Measurements from ENCODE around the gene FABP2.
"Not testable (repeated sequence)": the region's sequence is repeated elsewhere in the genome, so short reads cannot be mapped to it uniquely, and the experiment has no call there.

The FABP2 gene

DNA sequence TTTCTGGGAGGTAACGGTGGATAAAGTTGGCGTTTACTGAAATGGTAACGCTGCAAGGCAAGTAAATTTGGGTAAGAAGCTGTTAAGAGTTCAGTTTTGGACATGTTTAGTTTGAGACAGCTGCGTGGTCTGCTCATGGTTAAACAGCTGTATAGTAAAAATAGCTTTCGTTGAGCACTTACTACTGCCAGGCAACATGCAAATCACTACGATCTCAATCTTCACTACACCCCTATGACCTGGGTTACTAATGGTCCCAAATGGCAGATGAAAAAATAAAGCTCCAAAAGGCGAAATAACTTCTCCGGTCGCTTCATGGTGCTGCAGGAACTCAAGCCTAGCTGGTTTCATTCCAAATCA, 22.2 kb downstream of the FABP2 start:
- ATAC-seq (replicated peaks) = peak; percentile 26
- peaks cover 11 to 20% of the 10 kb centered on the region in 2 donors for H3K36me3 Mint-ChIP-seq
- H3K9me3 Mint-ChIP-seq = no peaks in the 10 kb centered on the region
- peaks cover 10 to 20% of the 10 kb centered on the region in 2 donors for H3K4me1 Mint-ChIP-seq
- H3K27ac Mint-ChIP-seq = peak overlapping the region; percentile 99
- no peak for DNase-seq
- H3K27me3 Mint-ChIP-seq = no peaks in the 10 kb centered on the region
- H3K4me3 Mint-ChIP-seq = peak overlapping the region; percentile 96 to 99

DNA sequence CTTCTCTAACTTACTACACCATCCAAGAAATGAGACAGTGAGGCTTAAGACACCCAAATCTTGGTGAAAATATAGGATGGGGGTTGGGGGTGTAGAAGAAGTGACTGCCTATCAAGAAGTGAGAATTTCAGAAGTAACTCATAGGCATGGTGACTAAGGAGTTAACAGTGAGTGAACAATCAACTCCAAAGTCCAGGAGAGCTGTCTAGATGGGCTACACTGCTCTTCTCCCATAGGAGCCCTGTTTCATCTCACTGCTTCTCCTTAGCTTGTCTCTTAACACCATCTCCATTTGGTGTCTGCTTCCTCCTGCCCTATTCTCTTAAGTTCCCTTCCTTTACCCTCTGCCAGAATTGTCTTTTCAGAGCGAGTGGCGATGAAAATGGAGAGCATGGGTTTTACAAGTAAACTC, 22.7 kb downstream of the FABP2 start:
- Mint-ChIP-seq H3K9me3 (no peaks in the 10 kb centered on the region), H3K4me3 (peak overlapping the region; percentile 96 to 99), H3K36me3 (peaks cover 11 to 20% of the 10 kb centered on the region in 2 donors), H3K4me1 (peaks cover 10 to 20% of the 10 kb centered on the region in 2 donors), H3K27me3 (no peaks in the 10 kb centered on the region), H3K27ac (peak overlapping the region; percentile 99)
- DNase-seq (no peak), ATAC-seq (replicated peaks) (no peak)

DNA sequence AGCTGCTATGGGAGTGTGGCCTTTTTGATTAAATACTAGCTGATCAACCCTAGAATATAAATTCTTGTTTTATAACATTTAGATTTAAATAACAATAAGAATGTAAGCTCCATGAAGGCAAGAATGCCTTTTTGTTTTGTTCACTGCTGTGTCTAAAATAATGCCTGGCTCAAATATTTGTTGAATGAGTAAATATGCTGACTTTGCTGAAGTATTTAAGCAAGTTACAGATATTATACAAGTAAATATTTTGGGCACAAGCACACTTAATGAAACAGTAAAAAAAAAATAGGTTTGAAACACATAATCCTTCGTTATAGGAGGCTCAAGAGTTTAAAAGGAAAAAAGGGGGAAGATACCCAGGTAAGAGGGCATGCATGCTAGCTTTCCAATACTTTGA, 24.1 kb downstream of the FABP2 start:
- no peak for ATAC-seq (replicated peaks)
- no peak for DNase-seq
- Mint-ChIP-seq H3K4me3 (no peak overlapping the region), H3K4me1 (peaks cover 10 to 20% of the 10 kb centered on the region in 2 donors), H3K27me3 (no peaks in the 10 kb centered on the region), H3K9me3 (no peaks in the 10 kb centered on the region), H3K36me3 (peaks cover 11 to 20% of the 10 kb centered on the region in 2 donors), H3K27ac (no peak overlapping the region)

DNA sequence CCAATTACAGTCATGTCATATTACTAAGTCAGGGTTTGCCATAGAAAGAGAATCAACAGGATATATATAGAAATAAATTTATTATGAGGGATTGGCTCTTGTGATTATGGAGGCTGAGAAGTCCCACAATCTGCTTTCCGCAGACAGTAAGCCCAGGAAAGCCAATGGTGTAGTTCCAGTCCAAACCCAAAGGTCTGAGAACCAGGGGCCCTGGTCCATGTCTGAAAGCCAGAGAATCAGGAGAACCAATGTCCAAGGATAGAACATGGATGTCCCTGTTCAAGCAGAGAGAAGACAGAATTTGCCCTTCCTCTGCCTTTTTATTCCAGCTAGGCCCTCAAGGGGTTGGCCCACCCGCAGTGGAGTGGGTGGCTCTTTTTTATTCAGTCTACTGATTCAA, 25.6 kb downstream of the FABP2 start:
- no peak for ATAC-seq (replicated peaks)
- no peaks in the 10 kb centered on the region for H3K9me3 Mint-ChIP-seq
- H3K4me1 Mint-ChIP-seq = peaks cover 10 to 20% of the 10 kb centered on the region in 2 donors
- no peaks in the 10 kb centered on the region for H3K27me3 Mint-ChIP-seq
- H3K36me3 Mint-ChIP-seq = peaks cover 11 to 20% of the 10 kb centered on the region in 2 donors
- no peak overlapping the region for H3K4me3 Mint-ChIP-seq
- DNase-seq = no peak
- H3K27ac Mint-ChIP-seq = no peak overlapping the region

DNA sequence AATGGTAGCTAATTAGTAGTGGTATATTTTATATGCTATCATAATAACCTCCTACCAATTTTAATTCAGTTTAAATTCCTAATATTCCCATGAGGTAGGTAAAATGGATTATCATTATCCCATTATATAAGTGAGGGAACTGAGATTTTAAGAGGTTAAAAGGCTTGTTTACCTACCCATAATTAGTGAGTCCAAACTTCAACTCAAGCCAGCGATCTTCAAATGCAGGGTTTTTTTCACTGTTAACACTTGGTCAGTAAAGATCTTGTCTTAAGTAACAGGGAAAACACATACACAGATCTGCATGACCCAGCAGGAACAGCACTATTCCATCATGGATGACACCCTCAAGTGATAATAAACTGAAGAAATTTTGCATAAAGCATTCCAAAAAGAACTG, 31.3 kb downstream of the FABP2 start:
- Mint-ChIP-seq H3K4me1 (no peaks in the 10 kb centered on the region), H3K36me3 (no peaks in the 10 kb centered on the region), H3K27me3 (no peaks in the 10 kb centered on the region), H3K4me3 (no peak overlapping the region), H3K27ac (no peak overlapping the region), H3K9me3 (no peaks in the 10 kb centered on the region)
- ATAC-seq (replicated peaks) = no peak
- no peak for DNase-seq

DNA sequence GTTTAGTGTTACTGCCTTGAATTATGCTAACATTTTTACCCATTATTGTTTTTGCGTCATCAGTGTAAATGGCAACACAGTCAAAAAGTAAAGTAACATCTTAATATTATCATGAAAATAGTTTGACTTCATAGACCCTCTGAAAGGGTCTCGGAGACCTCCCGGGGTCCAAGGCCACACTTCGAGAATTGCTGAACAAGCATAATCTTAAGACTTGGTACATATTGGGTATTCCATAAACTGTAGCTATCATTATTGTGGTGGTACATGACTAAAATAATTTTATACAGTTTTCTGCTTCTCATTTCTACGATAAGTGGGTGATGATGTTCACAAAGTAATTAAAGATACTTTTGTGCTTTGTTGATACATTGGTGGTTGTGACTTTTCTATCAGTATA, 32.6 kb downstream of the FABP2 start:
- peaks cover 3 to 6% of the 10 kb centered on the region in 2 donors for H3K4me1 Mint-ChIP-seq
- no peak overlapping the region for H3K27ac Mint-ChIP-seq
- no peaks in the 10 kb centered on the region for H3K36me3 Mint-ChIP-seq
- no peaks in the 10 kb centered on the region for H3K27me3 Mint-ChIP-seq
- DNase-seq = no peak
- no peaks in the 10 kb centered on the region for H3K9me3 Mint-ChIP-seq
- no peak overlapping the region for H3K4me3 Mint-ChIP-seq
- no peak for ATAC-seq (replicated peaks)

DNA sequence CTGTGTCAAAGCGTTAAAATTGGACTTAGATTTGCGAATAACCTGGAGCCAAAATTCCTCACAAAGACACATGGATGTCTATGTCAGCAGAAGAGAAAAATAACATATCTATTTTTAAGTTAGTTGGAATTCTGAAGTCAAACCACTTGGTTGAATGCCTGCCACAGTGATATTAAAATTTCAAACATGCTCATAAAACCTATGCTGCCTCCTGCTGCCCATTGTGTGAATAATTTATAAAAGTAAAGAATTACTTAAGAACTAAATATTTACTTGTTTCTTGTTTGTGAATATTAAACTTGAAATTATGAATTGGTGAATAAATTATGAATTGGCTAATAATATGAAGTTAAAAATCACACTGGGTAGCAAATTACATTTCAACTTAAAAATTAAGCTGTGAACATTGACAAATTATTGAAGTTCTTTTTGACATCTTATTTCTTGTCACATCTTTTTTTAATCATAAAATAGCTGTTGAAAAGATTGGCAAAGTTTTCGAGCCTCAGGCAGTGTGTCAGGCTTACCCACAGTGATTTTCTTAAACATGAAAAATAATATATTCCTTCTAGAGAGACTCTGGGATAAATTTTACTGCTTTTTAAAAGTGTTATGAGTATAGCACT, 35.4 kb downstream of the FABP2 start:
- no peak for ATAC-seq (replicated peaks)
- Mint-ChIP-seq H3K9me3 (no peaks in the 10 kb centered on the region), H3K4me3 (no peak overlapping the region), H3K27ac (no peak overlapping the region), H3K4me1 (peaks cover 3 to 6% of the 10 kb centered on the region in 2 donors), H3K27me3 (no peaks in the 10 kb centered on the region), H3K36me3 (no peaks in the 10 kb centered on the region)
- DNase-seq = no peak

DNA sequence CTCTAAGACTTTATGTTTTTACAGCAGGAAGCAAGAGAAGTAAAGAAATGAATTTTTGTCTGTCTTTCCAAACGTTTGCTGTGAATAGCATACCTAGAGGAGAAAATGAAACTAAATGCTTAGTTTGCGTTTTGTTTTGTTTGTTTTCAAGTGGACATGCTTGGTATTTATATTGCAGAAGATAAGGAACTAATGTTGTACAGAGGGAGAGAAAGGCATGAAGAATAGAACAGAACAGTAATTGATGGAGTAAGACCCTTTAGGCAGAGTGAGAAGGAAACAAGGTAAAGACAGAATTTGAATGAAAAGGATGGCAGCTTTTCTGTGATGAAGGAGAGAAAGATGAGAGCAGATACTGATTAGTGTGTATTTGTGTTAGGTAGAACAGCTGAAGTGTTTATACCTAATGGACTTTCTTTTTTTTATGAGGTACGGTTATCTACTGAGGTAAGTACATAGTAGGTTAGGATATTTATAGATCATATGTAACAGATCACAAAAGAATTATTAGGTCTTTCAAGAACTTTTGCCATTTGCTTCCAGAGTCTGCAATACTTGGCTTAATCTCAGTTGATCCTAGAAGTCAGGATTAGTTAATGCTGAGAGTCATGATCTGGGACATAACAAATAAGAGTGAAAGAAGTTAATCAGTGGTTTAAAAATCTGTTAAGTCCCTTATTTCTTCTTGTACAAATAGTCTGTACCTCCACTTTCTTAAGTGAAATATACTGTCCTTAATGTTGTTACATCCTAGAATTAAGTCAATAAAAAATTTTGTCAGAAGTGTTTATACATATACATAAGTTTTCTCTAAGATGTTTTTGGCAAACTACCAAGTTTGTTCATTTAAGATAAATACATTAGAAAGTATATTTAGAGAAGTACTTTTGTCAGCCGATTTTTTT, 36.8 kb downstream of the FABP2 start:
- no peak for ATAC-seq (replicated peaks)
- Mint-ChIP-seq H3K36me3 (peaks cover under 1 to 2% of the 10 kb centered on the region in 2 donors), H3K4me1 (peaks cover 3 to 6% of the 10 kb centered on the region in 2 donors), H3K9me3 (no peaks in the 10 kb centered on the region), H3K27me3 (no peaks in the 10 kb centered on the region), H3K27ac (no peak overlapping the region), H3K4me3 (peak overlapping the region; percentile 11 to 18)
- DNase-seq = no peak

DNA sequence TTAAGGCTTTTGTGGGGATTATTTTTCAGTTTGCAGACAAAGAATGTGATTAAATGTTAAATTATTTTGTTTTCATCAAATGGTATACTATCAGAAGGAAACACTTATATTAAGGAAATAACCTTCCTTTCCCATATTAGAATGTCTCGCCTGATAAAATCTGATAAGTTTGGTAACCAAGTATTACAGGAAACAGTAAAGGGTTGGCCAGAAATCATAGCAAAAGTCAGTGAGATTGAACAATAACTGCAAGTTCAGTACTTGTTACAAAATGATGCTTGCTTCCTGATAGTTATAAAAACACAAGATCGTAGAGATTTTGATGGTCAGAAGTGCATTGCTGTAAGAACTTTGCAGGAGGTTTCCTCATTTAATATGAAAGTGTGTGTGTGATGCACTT, 40.5 kb downstream of the FABP2 start:
- no peaks in the 10 kb centered on the region for H3K9me3 Mint-ChIP-seq
- H3K27me3 Mint-ChIP-seq = no peaks in the 10 kb centered on the region
- no peak overlapping the region for H3K27ac Mint-ChIP-seq
- DNase-seq (no peak), ATAC-seq (replicated peaks) (no peak)
- H3K4me1 Mint-ChIP-seq = peaks cover 3 to 6% of the 10 kb centered on the region in 2 donors
- peaks cover 5 to 6% of the 10 kb centered on the region in 2 donors for H3K36me3 Mint-ChIP-seq
- H3K4me3 Mint-ChIP-seq = no peak overlapping the region

DNA sequence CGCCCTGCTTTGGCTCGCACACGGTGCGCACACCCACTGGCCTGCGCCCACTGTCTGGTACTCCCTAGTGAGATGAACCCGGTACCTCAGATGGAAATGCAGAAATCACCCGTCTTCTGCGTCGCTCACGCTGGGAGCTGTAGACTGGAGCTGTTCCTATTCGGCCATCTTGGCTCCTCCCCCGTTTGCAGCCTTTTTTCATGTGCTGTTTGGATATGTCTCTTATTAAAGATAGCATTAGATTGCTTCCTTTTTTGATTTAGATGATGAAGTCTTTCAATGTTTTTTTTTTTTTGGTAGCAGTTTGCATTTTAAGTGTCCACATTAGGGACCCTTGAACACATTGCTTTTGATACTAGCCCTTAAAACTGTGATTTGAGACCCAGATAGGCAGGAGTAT, 42.0 kb downstream of the FABP2 start:
- H3K27ac Mint-ChIP-seq; H3K36me3 Mint-ChIP-seq; H3K4me3 Mint-ChIP-seq; H3K9me3 Mint-ChIP-seq; H3K4me1 Mint-ChIP-seq; ATAC-seq (replicated peaks); DNase-seq; H3K27me3 Mint-ChIP-seq: not testable (repeated sequence)

DNA sequence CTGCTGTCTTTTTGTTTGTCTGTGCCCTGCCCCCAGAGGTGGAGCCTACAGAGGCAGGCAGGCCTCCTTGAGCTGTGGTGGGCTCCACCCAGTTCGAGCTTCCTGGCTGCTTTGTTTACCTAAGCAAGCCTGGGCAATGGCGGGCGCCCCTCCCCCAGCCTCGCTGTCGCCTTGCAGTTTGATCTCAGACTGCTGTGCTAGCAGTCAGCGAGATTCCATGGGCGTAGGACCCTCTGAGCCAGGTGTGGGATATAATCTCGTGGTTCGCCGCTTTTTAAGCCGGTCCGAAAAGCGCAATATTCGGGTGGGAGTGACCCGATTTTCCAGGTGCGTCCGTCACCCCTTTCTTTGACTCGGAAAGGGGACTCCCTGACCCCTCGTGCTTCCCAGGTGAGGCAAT, 42.4 kb downstream of the FABP2 start:
- H3K9me3 Mint-ChIP-seq; H3K4me3 Mint-ChIP-seq; H3K36me3 Mint-ChIP-seq; DNase-seq; ATAC-seq (replicated peaks); H3K27me3 Mint-ChIP-seq; H3K4me1 Mint-ChIP-seq; H3K27ac Mint-ChIP-seq: not testable (repeated sequence)

DNA sequence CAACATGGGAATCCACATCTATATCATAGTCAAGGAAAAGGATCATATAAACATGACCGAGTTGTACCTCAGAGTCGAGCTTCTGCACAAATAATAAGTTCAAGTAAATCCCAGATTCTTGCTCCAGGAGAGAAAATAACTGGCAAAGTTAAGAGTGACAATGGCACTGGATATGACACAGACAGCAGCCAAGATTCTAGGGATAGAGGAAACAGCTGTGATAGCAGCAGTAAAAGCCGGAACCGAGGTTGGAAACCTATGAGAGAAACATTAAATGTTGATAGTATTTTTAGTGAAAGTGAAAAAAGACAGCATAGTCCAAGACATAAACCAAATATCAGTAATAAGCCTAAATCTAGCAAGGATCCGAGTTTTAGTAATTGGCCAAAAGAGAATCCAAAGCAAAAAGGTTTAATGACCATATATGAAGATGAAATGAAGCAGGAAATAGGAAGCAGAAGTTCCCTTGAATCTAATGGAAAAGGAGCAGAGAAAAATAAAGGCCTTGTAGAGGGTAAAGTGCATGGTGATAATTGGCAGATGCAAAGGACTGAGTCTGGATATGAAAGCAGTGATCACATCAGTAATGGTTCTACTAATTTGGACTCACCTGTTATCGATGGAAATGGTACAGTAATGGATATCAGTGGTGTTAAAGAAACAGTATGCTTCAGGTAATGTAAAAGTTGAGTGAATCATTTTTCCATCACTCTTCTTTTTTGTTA, 50.4 kb downstream of the FABP2 start:
- H3K27me3 Mint-ChIP-seq = no peaks in the 10 kb centered on the region
- no peak for ATAC-seq (replicated peaks)
- peaks cover 0 to 1% of the 10 kb centered on the region in 2 donors for H3K4me1 Mint-ChIP-seq
- peaks cover 10 to 20% of the 10 kb centered on the region in 2 donors for H3K36me3 Mint-ChIP-seq
- no peak overlapping the region for H3K4me3 Mint-ChIP-seq
- H3K27ac Mint-ChIP-seq = peak overlapping the region; percentile 6
- H3K9me3 Mint-ChIP-seq = no peaks in the 10 kb centered on the region
- DNase-seq = no peak

DNA sequence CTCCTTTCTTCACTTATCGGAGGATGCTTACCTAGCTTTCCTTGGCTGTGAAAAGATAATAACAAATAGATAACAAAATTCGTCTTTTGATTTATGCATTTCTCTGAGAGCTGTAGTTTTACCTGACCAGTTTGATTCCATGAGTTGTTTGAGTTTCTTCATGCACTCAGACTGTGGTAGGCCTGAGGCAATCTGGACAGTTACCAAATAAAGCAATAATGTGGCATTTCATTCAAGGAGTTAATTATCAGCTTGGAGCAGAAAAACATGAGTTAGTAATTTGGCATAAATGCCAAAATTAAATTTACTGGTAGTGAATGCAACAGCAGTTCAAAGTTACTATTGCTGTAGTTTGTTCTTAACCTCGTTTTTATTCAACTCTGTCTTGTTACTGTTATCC, 53.5 kb downstream of the FABP2 start:
- Mint-ChIP-seq H3K27me3 (no peaks in the 10 kb centered on the region), H3K27ac (no peak overlapping the region), H3K4me3 (no peak overlapping the region), H3K36me3 (peaks cover 19 to 28% of the 10 kb centered on the region in 2 donors), H3K4me1 (peaks cover 0 to 1% of the 10 kb centered on the region in 2 donors), H3K9me3 (no peaks in the 10 kb centered on the region)
- DNase-seq (no peak), ATAC-seq (replicated peaks) (no peak)
